Activated naive CD4-positive, alpha-beta T cell treated with anti-CD3 and anti-CD28 coated beads for 36 hours (primary cell): ENCODE results near the gene STAB2. TPM values are rescaled to one million over a fixed set of nuclear protein-coding genes. Genes with fewer than 3 reads are reported as not detected.

Experiments used
- CTCF ChIA-PET: fragments of 350-600 bp; sonication (Branson Sonifier 250); formaldehyde crosslinking; loops from one replicate; lab custom pipeline; 2021; ENCODE audit warnings: antibody characterized with exemption; lab: Charles Lee
- DNase-seq: peaks from one replicate; pipeline ENCODE4 v3.0.0-alpha.2; 2020
- H3K27ac Mint-ChIP-seq: one replicate; pipeline ENCODE4 v1.8.0; 2021; ENCODE audit warnings: mild to moderate bottlenecking, mixed read lengths
- H3K27me3 Mint-ChIP-seq: one replicate; pipeline ENCODE4 v1.8.0; 2021; ENCODE audit warnings: low read depth, mixed read lengths
- H3K36me3 Mint-ChIP-seq: one replicate; pipeline ENCODE4 v1.8.0; 2021; ENCODE audit warnings: low read depth, mixed read lengths
- H3K4me1 Mint-ChIP-seq: one replicate; pipeline ENCODE4 v1.8.0; 2021; ENCODE audit warnings: low read depth, mixed read lengths
- H3K4me3 Mint-ChIP-seq: one replicate; pipeline ENCODE4 v1.8.0; 2021; ENCODE audit warnings: mild to moderate bottlenecking, moderate library complexity, mixed read lengths
- H3K9me3 Mint-ChIP-seq: one replicate; pipeline ENCODE4 v1.8.0; 2021; ENCODE audit warnings: mixed read lengths
- intact Hi-C: fragments of 100-400 bp; cut with micrococcal nuclease; formaldehyde crosslinking; loops from one replicate; pipeline ENCODE4 v1.15.1; 2023
- total RNA-seq, 2 experiments: library from RNA; stranded (reverse); gene quantifications; one replicate each; pipeline ENCODE4 v1.2.3, GENCODE V29; 2021

Gene STAB2
- total RNA-seq, 2 experiments from 2014 or later = not detected

DNA sequence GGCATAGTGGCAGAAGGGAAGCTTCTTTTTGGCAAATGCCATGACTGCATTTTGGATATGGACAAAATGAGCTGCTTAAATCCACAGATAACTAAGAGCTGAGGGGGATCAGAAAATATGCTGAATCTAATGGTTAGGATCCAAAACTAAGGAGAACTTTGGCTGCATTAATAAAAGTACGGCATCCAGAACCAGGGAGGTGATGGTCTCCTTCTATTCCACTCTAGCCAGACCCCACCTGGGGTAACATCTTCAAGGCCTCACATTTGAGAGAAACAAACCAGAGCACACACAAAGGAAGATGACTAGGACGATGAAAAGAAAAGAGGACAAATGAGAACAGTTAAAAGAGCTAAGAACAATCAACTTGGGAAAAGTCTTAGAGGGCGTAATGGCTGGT is 226.4 kb downstream of the STAB2 start:
- no peaks in the 10 kb centered on the region for H3K9me3 Mint-ChIP-seq
- CTCF ChIA-PET = no interaction called here

DNA sequence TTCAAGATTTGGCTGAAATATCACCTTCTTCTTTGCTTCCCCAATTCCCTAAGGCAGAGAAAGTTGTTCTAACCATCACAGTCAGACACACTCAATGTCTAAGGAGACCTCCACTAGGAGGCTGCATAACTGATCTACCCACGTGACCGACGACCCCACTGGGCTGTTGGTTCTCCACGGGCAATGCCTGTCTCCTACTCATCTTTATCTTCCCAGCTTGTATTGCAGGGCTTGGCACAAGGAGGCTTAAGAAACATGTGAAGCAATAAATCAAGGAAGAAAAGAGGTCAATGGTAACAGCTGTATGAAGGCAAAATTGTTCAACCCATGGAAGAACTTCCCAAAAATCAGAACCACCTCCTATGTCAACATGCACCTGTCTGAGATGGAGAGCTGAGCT is 226.9 kb downstream of the STAB2 start:
- peaks cover 6% of the 10 kb centered on the region for H3K4me1 Mint-ChIP-seq
- no peak overlapping the region for H3K27ac Mint-ChIP-seq
- H3K27me3 Mint-ChIP-seq = no peaks in the 10 kb centered on the region
- H3K9me3 Mint-ChIP-seq = no peaks in the 10 kb centered on the region
- intact Hi-C loops = no loop called here
- DNase-seq = no peak
- no peak overlapping the region for H3K4me3 Mint-ChIP-seq
- CTCF ChIA-PET = no interaction called here
- peaks cover 34% of the 10 kb centered on the region for H3K36me3 Mint-ChIP-seq

More for the DNA sequence above, 226.4 kb downstream of the STAB2 start:
- Mint-ChIP-seq H3K4me3 (no peak overlapping the region), H3K36me3 (peaks cover 34% of the 10 kb centered on the region), H3K27me3 (no peaks in the 10 kb centered on the region), H3K27ac (no peak overlapping the region), H3K4me1 (peaks cover 4% of the 10 kb centered on the region)
- no peak for DNase-seq
- intact Hi-C loops = no loop called here

DNA sequence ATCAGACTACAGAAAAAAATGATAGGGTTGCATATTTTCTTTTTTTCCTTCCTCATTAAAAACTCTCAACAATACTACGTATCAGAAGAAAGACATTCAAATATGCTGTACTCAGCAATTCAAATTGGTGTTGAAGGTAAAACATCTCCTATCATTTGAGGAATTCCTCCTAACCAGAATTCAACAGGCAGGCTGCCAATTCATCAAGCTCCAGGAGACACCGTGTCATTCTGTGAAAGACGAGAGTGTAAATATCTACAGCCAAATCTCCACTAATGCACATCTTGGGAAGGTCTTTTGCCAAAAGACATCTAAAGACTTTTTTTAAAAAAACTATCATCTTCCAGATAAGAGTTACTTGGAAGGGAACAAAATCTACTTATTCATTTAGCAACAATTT is 227.4 kb downstream of the STAB2 start:
- Mint-ChIP-seq H3K27me3 (no peaks in the 10 kb centered on the region), H3K4me3 (no peak overlapping the region), H3K27ac (no peak overlapping the region), H3K36me3 (peaks cover 31% of the 10 kb centered on the region), H3K9me3 (no peaks in the 10 kb centered on the region), H3K4me1 (peaks cover 7% of the 10 kb centered on the region)
- no peak for DNase-seq
- intact Hi-C loops = no loop called here
- CTCF ChIA-PET = no interaction called here

Other genes with a start within 250 kb of the STAB2 start
- not detected for gene C12orf42, start 91.3 kb upstream of the STAB2 start, total RNA-seq